Activated T-cell treated with anti-CD3 and anti-CD28 coated beads for 1 hour (primary cell): Measurements from ENCODE around the gene STARD8.
"Not testable (repeated sequence)": the region's sequence is repeated elsewhere in the genome, so short reads cannot be mapped to it uniquely, and the experiment has no call there.

Experiments used
- DNase-seq: peaks from one replicate; pipeline ENCODE4 v3.0.0-alpha.2; 2020; ENCODE audit warnings: low read depth

STARD8 gene

DNA sequence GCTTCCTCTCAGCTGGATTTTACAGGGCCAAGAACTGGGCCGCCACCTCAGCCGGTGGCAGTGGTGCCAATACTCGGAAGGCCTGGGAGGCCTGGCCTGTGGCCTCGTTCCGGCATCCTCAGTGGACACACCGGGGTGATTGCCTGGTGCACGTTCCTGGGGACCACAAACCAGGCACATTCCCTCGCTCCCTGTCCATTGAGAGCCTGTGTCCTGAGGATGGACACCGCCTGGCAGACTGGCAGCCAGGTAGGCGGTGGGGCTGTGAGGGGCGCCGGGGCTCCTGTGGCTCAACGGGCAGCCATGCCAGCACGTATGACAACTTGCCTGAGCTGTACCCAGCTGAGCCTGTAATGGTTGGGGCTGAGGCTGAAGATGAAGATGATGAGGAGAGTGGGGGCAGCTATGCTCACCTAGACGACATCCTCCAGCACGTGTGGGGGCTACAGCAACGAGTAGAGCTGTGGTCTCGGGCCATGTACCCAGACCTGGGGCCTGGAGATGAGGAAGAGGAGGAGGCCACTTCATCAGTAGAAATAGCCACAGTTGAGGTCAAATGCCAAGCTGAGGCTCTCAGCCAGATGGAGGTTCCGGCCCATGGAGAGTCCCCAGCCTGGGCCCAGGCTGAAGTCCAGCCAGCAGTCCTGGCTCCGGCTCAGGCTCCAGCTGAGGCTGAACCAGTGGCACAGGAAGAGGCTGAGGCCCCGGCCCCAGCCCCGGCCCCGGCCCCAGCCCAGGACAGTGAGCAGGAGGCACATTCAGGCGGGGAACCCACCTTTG lies 70.4 kb downstream of the STARD8 start:
- DNase-seq: no peak

DNA sequence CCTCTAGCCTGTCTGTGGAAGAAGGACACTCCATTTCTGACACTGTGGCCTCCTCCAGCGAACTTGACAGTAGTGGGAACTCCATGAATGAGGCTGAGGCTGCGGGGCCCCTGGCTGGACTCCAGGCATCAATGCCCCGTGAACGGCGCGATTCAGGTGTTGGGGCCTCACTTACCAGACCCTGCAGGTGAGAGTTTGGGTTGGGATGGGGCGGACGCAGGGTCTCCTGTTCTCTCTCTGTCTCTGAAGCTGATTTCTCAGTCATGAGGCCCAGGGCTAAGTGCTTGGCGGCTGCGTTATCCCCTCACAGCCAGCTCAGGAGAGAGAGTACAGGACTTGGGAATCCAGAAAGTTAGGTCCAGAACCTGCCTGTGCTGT lies 71.0 kb downstream of the STARD8 start:
- no peak for DNase-seq

DNA sequence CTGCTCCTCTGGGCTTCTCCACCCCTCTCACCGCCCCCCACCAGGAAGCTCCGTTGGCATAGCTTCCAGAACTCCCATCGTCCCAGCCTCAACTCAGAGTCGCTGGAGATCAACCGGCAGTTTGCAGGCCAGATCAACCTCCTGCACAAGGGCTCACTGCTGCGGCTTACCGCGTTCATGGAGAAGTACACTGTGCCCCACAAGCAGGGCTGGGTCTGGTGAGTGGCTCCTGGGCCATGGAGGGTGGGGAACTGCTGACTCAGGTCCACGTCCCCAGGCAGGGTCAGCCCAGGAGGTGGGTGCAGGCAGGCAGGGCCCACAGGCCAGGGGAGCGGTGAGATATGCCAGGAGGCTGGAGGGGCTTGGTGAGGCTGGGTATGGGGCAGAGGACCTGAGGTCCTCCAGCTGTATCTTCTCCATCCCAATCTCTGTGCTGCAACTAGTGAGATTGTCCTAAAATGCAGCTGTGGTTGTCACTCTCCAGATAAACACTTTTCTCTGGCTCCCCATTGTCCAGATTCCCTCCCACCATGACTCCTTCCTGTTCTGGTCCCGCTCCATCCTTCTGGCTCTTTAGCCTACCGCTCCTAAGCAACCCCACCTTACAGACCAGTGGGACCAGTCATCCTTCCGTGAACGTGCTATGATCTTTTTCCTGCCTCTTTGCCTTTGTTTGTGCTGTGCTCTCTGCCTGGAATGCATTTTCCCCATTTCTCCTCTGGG lies 71.9 kb downstream of the STARD8 start:
- DNase-seq: no peak

DNA sequence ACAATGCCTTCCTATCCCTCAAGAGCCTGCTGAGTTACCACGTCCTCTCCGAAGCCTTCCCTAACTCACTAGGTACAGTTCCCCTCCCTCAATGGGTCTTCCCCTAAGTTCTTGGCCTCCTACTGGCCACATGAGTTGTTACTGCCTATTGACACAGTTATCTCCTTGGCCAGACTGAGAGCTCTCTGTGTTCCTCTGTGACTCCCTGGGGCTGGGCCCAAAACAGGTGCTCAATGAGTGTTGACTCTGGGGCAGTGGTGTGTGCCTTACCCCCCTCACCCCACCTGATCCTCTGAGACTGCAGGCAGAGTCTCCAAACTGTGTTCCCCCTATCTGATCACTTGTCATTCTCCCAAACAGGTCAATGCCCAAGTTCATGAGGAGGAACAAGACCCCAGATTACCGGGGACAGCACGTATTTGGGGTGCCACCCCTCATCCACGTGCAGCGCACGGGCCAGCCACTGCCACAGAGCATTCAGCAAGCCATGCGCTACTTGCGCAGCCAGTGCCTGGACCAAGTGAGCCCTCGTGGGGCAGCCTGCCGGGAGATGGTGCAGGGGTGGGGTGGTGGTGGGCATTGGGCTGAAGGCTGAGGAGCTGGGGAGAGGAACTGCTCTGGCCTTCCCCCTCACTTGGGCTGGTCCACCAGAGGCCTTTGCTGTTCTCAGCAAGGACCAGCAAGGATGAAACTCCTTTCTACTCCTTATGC lies 72.6 kb downstream of the STARD8 start:
- no peak for DNase-seq

DNA sequence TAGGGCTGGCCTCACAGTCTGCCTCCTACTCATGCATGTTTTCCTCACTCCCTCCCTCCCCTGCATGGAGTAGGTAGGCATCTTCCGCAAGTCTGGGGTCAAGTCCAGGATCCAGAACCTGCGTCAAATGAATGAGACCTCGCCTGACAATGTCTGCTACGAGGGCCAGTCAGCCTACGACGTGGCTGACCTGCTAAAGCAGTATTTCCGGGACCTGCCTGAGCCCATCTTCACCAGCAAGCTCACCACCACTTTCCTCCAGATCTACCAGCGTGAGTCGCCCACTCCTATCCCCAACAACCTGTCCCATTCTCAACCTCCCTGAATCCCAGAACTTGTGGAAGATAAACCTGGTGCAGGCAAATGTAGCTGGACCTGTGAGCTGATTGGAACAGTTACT lies 73.4 kb downstream of the STARD8 start:
- DNase-seq: no peak

DNA sequence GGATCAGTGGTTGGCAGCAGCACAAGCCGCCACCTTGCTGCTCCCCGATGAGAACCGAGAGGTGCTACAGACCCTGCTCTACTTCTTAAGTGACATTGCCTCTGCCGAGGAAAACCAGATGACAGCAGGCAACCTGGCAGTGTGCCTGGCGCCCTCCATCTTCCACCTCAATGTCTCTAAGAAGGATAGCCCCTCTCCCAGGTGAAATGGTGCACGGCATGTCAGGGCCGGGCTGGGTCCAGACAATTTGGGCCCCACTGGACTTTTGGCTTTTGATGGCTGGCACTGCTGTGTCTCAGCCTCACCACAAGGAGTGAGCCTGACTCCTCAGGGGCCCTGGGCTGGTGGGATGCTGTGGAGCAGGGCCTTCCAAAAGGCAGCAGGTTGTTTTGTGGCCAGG lies 74.1 kb downstream of the STARD8 start:
- DNase-seq: no peak

DNA sequence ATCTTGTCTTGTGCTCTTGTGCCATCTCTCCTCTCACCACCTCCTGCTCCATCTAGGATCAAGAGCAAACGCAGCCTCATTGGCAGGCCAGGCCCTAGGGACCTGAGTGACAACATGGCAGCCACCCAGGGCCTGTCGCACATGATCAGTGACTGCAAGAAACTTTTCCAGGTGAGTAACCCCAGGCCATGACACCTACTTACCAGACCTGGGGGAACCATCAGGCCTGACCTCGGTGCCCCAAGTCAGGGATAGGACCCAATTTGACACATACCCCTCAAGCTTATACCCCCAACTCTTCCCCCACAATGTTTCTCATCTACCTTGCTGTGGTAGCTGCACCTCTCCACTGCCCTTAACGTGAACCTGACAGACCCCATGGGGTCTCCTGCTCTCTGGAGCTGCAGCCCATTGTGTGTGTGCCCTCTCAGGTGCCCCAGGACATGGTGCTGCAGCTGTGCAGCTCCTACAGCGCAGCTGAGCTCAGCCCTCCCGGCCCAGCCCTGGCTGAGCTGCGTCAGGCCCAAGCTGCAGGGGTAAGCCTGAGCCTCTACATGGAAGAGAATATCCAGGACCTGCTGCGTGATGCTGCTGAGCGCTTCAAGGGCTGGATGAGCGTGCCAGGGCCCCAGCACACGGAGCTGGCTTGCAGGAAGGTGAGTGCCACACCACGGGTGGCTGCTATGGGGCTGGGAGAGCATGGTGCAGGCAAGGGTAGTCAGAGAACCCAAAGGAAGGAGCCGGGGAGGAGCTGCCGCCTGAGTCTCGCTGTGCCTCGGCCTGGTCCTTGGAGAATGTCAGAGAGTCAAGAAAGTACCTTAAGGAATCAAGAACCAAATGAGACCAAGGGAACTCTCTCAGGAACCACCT lies 74.8 kb downstream of the STARD8 start:
- no peak for DNase-seq

DNA sequence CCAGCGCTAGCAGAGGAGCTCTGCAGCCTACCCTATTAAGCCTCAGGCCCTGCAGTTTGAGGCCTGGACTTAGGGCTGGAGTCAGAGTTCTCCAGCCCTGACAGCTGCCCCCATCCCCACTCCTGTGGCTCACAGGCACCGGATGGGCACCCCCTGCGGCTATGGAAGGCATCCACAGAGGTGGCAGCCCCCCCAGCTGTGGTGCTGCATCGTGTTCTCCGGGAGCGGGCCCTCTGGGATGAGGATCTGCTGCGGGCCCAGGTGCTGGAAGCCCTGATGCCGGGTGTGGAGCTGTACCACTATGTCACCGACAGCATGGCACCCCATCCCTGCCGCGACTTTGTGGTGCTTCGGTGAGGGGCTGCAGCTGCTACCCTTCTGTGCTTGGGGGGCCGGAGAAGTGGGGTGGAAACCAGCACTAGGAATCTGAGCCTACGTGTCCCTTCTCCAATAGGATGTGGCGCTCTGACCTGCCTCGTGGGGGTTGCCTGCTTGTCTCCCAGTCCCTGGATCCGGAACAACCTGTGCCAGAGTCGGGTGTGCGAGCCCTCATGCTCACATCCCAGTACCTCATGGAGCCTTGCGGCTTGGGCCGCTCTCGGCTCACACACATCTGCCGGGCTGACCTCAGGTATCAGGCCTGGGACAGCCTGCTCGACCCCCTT lies 76.2 kb downstream of the STARD8 start:
- DNase-seq: no peak

DNA sequence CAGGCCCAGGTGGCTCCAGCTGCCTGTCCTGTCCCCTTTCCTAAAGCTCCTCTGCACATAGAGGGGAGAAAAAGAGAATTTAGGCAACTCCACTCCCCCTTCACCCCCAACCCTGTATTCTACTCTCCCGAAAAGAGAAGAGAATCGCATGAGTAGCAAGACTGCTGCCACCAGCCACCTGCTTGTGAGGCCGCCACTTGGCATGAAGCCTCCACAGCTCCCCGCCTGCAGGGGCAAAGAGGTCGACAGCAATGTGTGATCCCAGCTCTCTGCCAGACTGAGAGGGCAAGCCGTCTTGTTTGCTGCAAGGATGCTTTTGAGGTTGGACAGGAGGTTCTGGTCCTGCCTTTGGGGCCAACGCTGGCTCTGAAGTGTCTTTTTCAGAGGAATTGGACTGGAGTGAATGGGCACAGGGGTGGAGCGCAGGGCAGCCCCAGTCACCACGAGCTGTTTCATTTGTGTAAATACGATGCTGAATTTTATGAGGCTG lies 77.1 kb downstream of the STARD8 start:
- no peak for DNase-seq

DNA sequence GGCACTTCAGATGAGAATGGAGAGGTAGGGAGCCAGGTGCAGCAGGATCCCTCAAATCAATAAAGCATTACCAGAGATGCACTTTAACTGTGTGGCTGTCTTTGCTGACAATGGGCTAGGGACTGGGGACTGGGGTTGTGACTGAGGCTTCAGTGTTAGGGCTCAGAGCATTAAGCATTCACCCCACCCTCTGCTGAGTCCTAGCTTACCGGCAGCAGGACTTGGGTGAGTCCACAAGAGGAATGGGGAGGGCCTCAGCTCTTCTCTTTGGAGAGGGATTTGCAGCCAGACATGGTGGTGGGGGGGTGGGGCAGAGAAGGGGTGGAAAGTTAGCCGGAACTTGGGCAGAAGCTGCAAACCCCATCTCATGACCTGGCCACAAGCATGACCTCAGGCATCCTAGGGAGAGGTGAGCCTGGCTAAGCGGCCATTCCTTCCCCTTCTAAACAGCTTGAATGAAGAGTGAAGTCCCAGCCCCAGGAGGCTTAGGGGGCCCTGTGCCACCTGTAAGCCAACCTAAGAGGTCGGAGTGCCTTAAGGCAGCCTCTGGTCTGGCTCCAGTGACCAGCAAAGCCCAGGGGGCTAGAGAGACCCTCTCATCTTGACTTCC lies 78.4 kb downstream of the STARD8 start:
- no peak for DNase-seq

DNA sequence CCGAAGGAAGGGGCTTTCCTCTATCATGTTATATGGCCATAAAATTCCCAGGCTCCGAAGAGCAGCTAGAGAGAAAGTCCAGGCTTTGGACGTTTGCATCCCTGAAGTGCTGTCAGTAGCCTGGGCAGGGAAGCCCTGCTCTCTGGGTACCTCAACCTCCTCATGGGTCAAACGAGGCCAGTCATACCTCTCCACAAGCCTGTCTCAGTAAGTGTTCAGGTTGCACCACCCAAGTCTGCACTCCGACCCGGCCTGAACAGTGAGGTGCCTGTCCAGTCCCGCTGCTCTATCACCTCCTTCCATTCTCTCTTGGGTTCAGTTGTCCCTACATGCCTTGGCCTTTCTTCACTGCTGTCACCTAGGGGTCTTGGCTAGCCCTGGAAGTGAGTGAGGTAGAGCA lies 78.9 kb downstream of the STARD8 start:
- DNase-seq: no peak

DNA sequence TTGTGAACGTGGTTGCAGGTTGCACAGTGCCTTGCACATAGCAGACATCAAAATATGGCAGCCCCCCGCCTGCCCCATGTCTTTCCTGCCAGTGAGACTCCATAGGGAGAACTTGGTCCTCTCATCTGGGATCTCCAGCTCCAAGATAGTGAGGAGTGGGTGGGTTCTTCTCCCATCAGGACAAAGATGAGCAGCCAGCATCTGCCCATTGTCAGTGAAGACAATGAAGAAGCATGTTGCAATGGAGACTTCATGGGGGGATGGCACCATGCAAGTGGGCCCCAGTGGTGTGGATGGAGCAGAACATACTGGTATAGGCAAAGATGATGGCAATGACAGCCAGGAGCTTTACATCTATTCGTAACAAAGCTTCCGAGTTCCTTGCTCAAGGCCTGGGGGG lies 80.2 kb downstream of the STARD8 start:
- no peak for DNase-seq

DNA sequence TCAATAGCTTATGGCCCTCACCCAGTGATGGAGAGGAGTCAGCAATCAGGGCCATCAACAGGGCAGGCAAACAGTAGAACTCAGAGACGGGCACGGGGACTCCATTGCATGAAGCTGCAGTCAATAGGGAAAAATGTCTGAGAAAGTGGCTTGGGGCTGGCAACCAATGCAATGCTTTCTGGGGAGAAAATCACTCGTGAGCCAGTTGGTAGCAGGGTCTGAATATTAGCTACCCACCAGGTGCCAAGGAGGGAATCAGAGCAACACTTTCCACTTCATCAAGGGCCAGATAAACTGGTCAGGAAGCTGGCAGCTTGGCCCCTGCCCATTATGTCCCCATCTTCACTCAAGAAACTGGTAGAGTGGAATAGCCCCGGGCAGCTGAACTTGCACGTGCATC lies 80.7 kb downstream of the STARD8 start:
- no peak for DNase-seq

DNA sequence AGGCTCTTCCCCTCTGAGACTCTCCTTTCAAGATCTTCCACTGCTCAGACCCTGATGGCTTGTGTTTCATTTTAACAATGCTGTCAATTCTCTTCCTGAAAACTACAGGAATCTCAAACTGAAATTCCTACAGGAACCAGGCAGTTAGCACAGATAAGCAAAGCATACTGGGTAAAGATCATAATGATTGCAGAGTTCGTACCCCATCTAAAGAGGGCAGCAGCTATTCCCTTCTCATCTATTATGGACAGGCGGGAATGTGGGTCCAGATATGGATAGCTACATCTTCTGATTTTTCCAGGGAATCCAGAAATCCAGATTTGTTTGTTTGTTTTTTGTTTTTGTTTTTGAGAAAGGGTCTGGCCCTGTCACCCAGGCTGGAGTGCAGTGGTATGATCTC lies 83.8 kb downstream of the STARD8 start:
- no peak for DNase-seq

DNA sequence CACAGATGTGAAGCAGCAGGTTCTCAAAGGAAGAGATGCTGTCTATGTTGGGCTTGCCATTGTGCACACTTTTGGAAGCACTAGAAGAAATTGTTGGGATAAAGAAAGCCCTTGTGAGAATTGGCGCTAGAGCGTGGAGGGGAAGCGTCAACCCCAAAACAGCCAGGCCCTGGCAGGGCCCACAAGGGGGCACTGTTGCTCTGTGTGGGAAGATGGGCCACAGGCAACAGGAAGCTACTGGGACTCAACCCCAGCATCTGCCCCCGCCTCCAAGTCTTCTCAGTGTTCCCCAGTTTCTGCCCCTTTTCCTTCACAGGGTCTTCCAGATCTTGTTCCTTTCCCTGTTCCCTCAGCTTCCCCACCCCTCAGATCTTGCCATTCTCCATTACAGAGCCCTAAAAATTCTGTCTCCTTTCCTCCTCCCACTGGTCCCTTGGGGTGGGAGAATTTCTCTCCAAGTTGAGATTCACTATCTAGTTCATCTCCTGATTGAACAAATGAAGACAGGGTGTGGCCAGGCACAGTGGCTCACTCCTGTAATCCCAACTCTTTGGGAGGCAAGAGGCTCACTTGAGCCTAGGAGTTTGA lies 85.5 kb downstream of the STARD8 start:
- DNase-seq: peak; percentile 43

DNA sequence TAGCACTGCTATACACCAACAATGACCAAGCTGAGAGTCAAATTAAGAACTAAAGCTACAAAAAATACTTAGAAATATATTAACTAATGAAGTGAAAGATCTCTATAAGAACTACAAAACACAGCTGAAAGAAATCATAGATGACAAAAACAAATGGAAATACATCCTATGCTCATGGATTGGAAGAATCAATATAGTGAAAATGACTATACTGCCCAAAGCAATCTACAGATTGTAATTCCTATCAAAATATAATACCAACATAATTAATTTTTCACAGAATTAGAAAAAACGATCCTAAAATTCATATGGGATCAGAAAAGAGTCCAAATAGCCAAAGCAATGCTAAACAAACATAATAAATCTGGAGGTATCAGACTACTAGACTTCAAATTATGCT lies 87.8 kb downstream of the STARD8 start:
- no peak for DNase-seq

DNA sequence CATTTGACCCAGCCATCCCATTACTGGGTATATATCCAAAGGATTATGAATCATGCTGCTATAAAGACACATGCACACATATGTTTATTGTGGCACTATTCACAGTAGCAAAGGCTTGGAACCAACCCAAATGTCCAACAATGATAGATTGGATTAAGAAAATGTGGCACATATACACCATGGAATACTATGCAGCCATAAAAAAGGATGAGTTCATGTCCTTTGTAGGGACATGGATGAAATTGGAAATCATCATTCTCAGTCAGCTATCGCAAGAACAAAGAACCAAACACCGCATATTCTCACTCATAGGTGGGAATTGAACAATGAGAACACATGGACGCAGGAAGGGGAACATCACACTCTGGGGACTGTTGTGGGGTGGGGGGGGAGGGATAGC lies 94.4 kb downstream of the STARD8 start:
- DNase-seq: not testable (repeated sequence)

DNA sequence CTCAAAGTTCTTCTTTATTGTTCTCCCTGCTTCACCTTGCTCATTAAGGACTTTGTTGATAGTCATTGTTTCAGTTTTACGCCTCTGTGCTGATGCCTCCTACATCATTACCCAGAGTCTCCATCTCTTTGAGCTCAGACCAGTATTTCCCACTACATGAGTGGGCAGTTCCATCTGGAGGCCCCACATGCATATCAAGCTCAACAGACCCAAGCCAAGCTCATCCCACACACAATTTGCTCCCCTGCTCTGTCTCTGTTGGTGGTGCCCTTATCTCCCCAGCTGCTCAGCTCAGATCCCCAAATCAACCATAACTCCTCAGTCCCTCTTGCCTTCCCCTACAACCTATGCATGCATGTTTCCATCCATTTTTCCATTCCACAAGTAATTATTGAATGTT lies 96.3 kb downstream of the STARD8 start:
- no peak for DNase-seq

DNA sequence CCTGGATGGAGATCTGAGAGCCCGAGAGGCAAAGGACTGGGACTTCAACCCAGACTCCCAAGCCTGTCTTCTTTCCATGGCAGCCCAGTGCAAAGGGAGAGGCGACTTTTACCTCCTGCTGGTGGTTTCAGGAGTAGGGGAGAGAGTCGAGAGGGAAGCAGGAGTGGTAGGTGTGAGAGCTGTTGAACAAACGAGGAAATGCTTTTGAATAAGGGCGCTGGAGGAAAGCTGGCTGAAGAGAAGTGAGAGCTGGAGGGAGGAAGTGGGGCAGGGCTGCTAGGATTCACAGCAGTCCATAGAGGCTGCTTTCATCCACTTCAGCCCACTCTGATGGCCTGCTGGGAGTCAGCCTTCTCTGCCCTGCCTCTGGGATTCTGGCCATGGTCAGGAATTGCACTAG lies 99.5 kb downstream of the STARD8 start:
- DNase-seq: no peak

DNA sequence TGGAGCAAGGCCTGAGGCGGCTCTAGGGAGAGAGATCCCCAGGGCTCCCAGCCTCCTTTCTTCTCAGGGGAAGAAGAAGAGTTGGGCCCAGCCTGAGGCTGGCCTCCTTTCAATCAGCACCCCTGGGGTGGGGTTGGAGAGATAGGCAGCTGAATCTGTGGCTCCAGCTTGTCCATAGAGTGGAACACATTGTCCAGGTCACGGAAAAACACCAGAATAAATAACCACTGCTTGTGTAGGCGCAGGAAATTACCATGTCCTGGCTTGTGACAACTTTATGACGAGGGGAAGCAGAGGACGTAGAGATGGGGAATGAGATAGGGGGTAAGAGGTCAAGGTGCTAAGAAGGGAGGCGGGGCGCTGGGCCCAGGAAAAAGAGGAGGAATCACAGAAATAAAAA lies 100.6 kb downstream of the STARD8 start:
- no peak for DNase-seq

DNA sequence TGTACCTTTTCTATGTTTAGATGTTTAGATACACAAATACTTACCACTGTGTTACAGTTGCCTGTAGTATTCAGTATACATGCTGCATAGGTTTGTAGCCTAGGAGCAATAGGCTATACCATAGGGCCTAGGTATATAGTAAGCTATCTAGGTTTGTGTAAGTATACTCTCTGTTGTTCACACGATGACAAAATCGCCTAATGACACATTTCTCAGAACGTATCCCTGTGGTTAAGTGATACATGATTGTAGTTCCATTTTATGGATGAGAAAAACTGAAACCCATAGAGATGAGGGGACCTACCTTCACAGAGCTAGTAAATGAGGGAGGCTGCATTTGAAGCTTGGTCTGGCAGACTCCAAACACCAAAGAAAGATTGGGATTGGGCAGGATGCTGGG lies 102.0 kb downstream of the STARD8 start:
- no peak for DNase-seq
